NCI-H2196 (cell line): ENCODE data around the gene RPL37.
A peak's percentile ranks its signal among the peaks of the same experiment; 100 is the strongest.
"Not testable (repeated sequence)": the region's sequence is repeated elsewhere in the genome, so short reads cannot be mapped to it uniquely, and the experiment has no call there.

Experiments
- DNase-seq: peaks from one replicate; lab custom pipeline; 2025; ENCODE audit not compliant: unreplicated experiment; lab: John Stamatoyannopoulos, UW

The RPL37 gene

DNA sequence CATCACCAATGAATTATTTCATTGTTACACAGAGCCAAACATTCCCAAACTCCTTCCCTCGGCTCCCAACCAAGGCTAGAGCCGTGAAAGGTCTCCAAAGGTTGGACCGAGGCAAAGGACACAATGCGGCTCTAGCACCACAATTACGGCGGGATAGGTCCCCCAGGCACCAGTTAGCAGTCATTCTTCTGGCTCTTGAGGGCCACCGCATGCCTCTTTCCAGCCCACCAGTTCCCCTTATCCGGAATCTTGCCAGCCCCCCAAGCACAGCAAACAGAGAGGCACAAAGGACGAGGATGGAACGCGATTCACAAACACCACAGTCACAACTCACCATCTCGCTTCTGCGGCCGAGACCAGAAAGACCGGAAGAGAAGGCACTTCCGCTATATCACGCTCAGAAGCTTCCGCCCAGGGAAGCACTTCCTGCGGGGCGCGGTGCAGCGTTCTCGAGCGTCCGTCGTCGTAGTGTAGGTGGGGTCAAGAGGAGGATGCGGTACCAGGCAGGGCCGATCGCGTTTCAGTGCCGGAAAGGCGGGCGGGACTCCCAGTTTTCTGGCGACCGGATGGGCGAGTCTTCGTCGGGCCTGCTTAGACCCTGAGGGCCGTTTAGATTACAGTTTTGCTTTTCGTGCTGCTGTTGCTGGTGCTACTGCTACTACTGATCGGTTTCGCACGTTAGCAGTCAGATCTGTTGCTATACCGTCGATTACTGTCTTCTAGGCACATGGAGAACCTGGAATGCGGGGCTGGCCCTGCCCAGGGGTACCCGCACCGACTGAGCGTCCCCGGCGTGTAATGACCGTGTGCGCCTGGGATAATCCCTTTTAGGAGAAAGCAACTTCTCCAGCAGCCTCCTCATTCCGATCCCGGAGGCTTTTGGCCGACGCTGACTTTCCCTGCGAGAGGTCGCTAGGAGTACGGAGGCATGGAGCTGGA lies at the start of gene RPL37:
Gene RPL37, minus strand, starts transcription at position 374 of the 939 bp plus-strand sequence. Its CDS starts 37 bp downstream, at position 337.
- DNase-seq, result peak; percentile 95

GRCh38 chr5:40883051-40883450 lies 48.0 kb upstream of the RPL37 start:
- not testable (repeated sequence) for DNase-seq

GRCh38 chr5:40882291-40882690 lies 47.3 kb upstream of the RPL37 start:
- DNase-seq, result no peak

DNA sequence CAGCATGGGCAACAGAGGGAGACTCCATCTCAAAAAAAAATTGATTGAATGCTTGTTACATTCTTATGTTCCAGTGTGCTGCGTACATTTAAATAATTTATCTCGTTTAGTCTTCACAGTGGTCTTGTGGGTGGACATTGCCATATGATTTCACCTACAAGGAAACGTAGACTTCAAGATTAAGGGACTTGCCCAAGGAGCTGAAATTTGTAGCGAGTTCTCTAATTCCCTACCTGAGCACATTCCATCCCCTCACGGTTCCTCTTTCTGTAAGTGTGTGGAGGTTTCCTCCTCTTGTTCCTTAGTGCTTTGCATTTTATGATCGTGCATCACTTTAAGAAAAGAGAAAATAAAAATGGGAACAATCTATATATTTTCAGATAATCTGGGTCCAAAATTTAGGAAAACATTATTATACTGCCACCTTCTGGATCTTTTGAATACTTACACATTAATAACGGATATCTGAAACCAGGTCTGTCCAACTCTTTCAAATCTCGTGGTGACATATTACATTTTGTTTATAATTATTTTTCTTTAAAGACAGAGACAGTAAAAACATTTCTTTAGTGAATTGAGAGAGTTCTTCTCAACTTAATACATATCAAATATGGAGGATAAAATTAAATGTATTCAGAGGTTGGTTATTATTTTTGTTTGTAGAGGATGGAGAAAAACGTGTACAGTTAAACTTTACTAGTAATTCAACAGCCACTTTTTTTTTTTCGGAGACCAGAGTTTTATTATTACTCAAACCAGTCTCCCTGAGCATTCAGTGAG lies 44.3 kb upstream of the RPL37 start:
- DNase-seq, result peak; percentile 41

DNA sequence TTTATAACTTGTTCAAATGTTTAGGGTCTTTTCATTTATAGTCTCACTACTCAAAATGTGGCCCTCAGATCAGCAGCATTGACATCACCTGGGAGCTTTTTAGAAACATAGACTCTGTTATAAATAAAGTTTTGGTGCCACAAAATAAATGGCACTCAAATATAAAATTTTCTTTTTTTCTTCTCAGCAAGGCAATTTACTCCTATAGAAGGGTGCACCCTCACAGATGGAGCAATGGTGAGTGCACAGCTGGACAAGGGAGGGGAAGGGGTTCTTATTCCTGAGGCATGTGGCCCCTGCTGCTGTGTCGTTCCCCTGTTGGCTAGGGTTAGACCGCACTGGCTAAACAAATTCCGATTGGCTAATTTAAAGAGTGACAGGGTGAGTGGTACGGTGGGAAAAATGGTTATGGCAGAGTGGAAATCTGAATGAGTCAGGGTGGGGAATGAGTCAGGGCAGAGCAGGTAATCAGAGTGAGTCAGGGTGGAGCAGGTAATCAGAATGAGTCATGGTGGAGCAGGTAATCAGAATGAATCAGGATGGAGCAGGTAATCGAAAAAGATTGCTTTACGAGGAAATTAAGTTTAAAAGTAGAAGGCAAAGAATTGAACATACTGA lies 42.5 kb upstream of the RPL37 start:
- DNase-seq, result no peak

DNA sequence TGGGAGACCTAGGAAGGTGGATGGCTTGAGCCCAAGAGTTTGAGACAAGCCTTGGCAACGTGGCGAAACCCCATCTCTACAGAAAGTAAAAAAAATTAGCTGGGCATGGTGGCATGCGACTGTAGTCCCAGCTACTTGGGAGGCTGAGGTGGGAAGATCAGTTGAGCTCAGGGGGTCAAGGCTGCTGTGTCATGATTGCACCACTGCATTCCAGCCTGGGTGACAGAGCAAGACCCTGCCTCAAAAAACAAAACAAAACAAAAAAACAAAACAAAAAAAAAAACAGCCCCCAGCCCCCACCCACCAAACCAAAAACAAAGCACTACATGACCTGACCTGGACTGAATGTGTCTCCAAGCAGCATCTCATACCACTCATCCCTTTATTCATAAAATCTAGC lies 40.9 kb upstream of the RPL37 start:
- no peak for DNase-seq

- DNase-seq, result no peak
These were observed 38.4 kb upstream of the RPL37 start for GRCh38 chr5:40873286-40873880.

DNA sequence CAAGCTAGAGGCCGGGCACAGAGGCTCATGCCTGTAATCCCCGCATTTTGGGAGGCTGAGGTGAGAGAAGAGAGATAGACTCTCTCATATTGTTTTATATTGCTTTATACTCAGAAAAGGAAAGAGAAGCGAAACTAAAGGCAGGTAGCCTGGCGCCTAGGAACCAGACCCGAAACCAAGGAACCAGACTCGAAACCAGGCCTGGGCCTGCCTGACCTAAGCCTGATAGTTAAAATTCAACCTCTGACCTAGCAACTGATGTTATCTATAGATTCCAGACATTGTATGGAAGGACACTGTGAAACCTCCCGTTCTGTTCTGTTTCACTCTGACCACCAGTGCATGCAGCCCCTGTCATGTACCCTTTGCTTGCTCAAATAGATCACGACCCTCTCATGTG lies 37.2 kb upstream of the RPL37 start:
- not testable (repeated sequence) for DNase-seq

DNA sequence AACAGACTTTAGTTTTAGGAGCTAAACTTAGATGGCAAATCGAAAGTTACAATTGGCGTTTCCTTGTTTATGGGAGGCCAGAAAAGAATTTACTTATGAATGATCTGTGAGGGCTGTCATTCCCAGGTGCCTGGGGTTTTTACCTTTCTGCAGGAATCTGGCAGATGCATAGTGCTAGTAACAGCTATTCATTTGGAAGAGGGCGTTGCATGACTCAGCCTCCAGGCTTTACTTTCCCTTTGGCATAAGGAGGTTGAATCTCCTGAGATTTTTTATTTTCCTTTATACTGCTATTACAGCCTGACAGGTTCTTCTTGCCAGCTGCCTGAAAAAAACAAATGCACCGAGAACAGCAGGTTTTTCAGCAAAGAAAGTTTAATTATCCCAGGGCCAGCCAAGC lies 36.2 kb upstream of the RPL37 start:
- DNase-seq, result no peak

- DNase-seq, result no peak
These were observed 34.4 kb upstream of the RPL37 start for GRCh38 chr5:40869384-40869783.

- no peak for DNase-seq
These were observed 31.8 kb upstream of the RPL37 start for GRCh38 chr5:40866844-40867243.

- DNase-seq, result not testable (repeated sequence)
These were observed 30.0 kb upstream of the RPL37 start for GRCh38 chr5:40865004-40865403.

GRCh38 chr5:40860711-40861110 lies 25.7 kb upstream of the RPL37 start:
- no peak for DNase-seq

DNA sequence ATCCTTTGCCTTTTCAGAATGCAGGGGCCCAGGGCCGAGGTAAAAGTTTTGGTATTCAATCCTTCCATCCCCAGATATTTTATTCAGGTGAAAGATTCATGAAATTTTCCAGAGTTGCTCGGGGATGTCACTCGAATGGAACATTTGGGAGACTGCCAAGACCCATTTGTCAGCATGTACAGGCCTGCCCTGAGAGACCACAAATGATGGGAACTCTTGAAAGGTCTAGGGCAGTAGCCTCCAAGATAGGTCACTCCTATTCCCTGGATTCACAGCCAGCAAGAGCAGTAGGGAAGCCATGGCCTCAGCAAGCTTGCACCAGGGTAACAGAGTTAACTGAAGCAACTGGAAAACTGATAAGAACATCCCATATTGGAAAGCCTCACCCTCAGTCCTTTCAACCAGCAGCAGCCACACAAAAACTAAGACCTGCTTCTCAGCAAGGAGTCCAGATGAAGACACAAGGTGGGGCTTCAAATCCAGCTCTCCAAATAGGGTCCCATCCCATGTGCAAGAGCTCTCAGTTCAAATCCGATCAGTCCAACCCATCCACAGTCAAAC lies 18.7 kb upstream of the RPL37 start:
- peak; percentile 12 for DNase-seq

- DNase-seq, result no peak
These were observed 12.5 kb upstream of the RPL37 start for GRCh38 chr5:40847525-40847924.

DNA sequence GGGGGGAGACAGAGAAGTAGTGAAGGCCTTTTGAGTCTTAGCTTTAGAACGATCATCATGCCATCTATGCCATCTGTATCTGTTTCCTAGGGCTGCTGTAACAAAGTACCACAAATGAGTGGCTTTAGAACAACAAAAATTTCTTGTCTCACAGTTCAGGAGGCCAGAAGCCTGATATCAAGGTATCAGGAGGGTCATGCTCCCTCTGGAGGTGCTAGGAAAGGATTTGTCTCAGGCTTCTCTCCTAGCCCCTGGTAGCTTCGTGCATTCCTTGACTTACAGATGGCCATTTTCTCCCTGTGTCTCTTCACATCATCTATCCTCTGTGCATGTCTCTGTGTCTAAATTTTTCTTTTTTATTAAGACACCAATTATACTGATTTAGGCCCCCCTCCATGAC lies 11.3 kb upstream of the RPL37 start:
- DNase-seq, result no peak

GRCh38 chr5:40844565-40844964 lies 9.5 kb upstream of the RPL37 start:
- DNase-seq, result no peak

DNA sequence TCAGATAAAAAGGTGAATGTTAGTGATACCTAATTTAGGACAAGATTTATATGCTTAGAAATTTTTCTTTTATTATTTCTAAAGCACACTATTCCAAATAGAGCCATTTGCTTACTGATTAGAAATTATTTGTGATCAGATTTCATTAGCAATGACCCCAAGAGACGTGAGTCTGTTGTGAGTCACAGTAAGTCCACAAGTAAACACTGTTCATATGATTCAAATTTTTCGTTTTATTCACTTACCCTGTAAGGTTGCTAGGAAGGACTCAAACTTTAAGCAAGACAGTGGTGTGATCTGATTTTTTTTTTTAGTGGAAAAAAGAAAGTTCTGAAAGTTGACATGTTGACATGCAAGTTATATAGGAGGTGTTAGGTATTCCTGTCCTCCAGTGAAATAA lies 7.3 kb upstream of the RPL37 start:
- DNase-seq, result no peak

GRCh38 chr5:40841068-40841805 lies 6.2 kb upstream of the RPL37 start, which contains the start of gene CARD6:
CARD6 (plus strand) TSS chr5:40841367; CDS start chr5:40841383, 16 bp downstream.
- no peak for DNase-seq

DNA sequence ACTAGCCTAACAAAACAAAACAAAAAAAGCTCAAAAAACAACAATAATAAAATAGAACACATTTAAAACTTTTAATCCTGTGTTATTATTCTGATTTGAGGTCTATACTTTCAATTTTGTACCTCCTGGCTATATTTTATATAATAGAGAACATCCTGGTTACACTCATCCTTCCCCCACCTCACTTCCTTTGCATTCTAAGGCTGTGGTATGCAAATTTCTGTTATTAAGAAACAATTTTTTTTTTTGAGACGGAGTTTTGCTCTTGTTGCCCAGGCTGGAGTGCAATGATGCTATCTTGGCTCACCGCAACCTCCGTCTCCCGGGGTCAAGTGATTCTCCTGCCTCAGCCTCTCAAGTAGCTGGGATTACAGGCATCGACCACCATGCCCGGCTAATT lies 3.1 kb upstream of the RPL37 start:
- no peak for DNase-seq
